SK-N-MC (cell line): Measurements from ENCODE around the gene ZNF521.

Experiments
- EZH2 ChIP-seq: fragments of 200-600 bp; sonication (generic); IDR thresholded peaks from one replicate; pipeline ENCODE4 v1.6.1; 2017; ENCODE audit warnings: antibody characterized with exemption
- POLR2AphosphoS5 ChIP-seq: IDR thresholded peaks from 2 replicates; pipeline ENCODE4 v1.6.1; 2012; ENCODE audit warnings: mild to moderate bottlenecking, low read depth, low read length, borderline replicate concordance

DNA sequence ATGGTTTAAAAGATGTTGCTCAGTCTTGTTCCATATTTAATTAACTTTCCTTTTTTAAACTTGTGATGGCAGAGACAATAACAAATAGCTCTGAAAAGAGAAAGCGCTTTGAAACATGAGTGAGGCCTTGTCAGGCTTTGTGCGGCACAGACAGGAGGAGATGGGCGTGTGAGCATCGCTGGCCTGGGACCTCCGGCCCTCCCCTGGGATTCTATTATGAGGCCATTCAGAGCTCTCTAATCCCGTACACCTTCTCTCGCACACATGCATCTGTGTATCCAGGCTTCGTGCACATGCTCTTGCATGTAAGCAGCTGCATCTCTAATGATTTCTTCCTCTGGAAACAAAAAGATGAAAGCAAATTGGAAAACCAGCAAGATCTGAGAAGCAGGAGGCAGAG lies 313.7 kb downstream of the ZNF521 start:
- TF ChIP-seq EZH2, result no peak
- TF ChIP-seq POLR2AphosphoS5, result no peak
